GM18502 (cell line): Measurements from ENCODE around the gene THAP5.

Source experiments
- ATAC-seq: cut with Tn5 transposase; IDR thresholded peaks from one replicate; pipeline ENCODE4 v1.9.1; 2021; ENCODE audit warnings: mild to moderate bottlenecking; ENCODE audit not compliant: unreplicated experiment, poor library complexity

Gene THAP5

GRCh38 chr7:108569381-108570145 lies at the start of gene THAP5, which contains the start of gene DNAJB9:
THAP5 (minus strand) TSS chr7:108569706; CDS start chr7:108569569, 137 bp downstream.
DNAJB9 (plus strand) TSS chr7:108569874; CDS start chr7:108571727, 1,853 bp downstream.
- ATAC-seq, result peak; percentile 95

GRCh38 chr7:108618056-108618455 lies 48.5 kb upstream of the THAP5 start:
- no peak for ATAC-seq

- ATAC-seq, result no peak
Measured at GRCh38 chr7:108614896-108615295, 45.4 kb upstream of the THAP5 start.

- no peak for ATAC-seq
Measured at GRCh38 chr7:108613949-108614381, 44.5 kb upstream of the THAP5 start.

GRCh38 chr7:108613147-108613948 lies 43.8 kb upstream of the THAP5 start:
- ATAC-seq, result peak; percentile 91

GRCh38 chr7:108611268-108611667 lies 41.8 kb upstream of the THAP5 start:
- no peak for ATAC-seq

GRCh38 chr7:108609643-108610042 lies 40.1 kb upstream of the THAP5 start:
- ATAC-seq, result no peak

- ATAC-seq, result peak; percentile 70
Measured at GRCh38 chr7:108605559-108606201, 36.2 kb upstream of the THAP5 start.

- no peak for ATAC-seq
Measured at GRCh38 chr7:108604307-108605077, 35.0 kb upstream of the THAP5 start.

- no peak for ATAC-seq
Measured at GRCh38 chr7:108603656-108604306, 34.3 kb upstream of the THAP5 start.

- no peak for ATAC-seq
Measured at GRCh38 chr7:108600399-108600798, 30.9 kb upstream of the THAP5 start.

GRCh38 chr7:108598914-108599580 lies 29.5 kb upstream of the THAP5 start:
- no peak for ATAC-seq

GRCh38 chr7:108598153-108598552 lies 28.6 kb upstream of the THAP5 start:
- no peak for ATAC-seq

- ATAC-seq, result peak; percentile 96
Measured at GRCh38 chr7:108596560-108596959, 27.1 kb upstream of the THAP5 start.

GRCh38 chr7:108592646-108593201 lies 23.2 kb upstream of the THAP5 start:
- ATAC-seq, result no peak

- ATAC-seq, result no peak
Measured at GRCh38 chr7:108590606-108591005, 21.1 kb upstream of the THAP5 start.

- ATAC-seq, result no peak
Measured at GRCh38 chr7:108589874-108590273, 20.4 kb upstream of the THAP5 start.

GRCh38 chr7:108589199-108589598 lies 19.7 kb upstream of the THAP5 start:
- ATAC-seq, result no peak

- ATAC-seq, result no peak
Measured at GRCh38 chr7:108586274-108586710, 16.8 kb upstream of the THAP5 start.
